Adrenal gland (tissue), 5 donors: ENCODE results near the gene PDE6D.

ENCODE experiments used
- POLR2A ChIP-seq, 2 donors: fragments of 450-650 bp; IDR thresholded peaks; one replicate each; pipeline ENCODE4 v1.6.1; 2017; ENCODE audit warnings: antibody characterized with exemption in 2 of 2, mild to moderate bottlenecking in 2 of 2, moderate library complexity in 1 of 2
- TF ChIP-seq, protein P1 (sequence below), 6 experiments: fragments of 450-650 bp in 4 of 6; fragments of 200-600 bp in 2 of 6; sonication (generic) in 1 of 6; IDR thresholded peaks; 1 replicate in 5 of 6; 2 replicates in 1 of 6; pipeline versions ENCODE4 v1.5.1 to v1.8.0; 2016 to 2021; ENCODE audit warnings: antibody characterized with exemption in 6 of 6, mild to moderate bottlenecking in 2 of 6, moderate library complexity in 1 of 6
- donor health status: DM: no; HTN: no; CAD: no.

DNA sequence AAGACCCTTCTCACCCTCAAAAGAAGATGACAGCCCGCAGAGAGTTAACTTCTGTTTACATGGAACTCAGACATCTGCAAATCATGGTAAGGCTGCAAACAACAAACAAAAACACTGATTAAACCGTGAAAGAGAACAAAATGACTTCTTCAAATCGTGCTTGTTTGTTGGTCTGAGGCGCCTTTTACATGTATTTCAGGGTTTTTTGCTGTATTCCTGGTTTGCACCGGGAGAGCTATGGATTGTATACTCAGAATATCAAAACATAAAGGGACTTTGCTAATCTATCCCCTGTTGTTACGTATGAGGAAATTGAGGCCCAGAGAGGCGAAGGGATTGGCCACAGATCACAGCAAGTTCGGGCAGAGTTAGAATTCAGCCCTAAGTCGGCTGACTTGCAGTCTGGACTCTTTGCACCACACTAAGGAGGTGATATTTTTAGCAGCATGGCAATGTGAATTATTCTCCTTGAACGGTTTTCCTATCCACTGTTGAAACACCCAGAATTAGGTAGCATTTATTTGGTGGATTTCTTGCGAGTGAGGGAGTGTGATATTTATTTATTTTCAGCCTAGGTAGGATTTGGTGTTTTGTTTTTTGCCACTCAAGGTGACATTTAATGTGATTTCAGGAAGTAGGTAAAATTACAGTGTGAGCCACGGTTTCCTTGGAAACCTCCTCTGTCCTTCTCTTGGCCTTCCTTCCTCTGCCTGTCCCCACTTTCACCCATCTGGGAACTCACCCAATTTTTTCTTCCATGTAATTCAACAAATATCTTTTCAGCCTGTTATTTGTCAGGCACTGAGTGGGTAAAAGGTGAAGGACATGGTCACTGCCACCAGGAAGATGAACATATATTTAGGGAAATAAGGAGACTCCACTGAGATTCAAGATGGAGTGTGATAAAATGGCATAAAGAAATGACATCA, 980 bp upstream of the PDE6D start:
- TF ChIP-seq, protein P1, sequence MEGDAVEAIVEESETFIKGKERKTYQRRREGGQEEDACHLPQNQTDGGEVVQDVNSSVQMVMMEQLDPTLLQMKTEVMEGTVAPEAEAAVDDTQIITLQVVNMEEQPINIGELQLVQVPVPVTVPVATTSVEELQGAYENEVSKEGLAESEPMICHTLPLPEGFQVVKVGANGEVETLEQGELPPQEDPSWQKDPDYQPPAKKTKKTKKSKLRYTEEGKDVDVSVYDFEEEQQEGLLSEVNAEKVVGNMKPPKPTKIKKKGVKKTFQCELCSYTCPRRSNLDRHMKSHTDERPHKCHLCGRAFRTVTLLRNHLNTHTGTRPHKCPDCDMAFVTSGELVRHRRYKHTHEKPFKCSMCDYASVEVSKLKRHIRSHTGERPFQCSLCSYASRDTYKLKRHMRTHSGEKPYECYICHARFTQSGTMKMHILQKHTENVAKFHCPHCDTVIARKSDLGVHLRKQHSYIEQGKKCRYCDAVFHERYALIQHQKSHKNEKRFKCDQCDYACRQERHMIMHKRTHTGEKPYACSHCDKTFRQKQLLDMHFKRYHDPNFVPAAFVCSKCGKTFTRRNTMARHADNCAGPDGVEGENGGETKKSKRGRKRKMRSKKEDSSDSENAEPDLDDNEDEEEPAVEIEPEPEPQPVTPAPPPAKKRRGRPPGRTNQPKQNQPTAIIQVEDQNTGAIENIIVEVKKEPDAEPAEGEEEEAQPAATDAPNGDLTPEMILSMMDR (IDR thresholded peaks at IDR 0.05), result no peak
- TF ChIP-seq POLR2A (IDR thresholded peaks at IDR 0.05), result no peak
